ENCODE data around the gene BCAS3.
"Not testable (repeated sequence)": the region's sequence is repeated elsewhere in the genome, so short reads cannot be mapped to it uniquely, and the experiment has no call there.

The BCAS3 gene

GRCh38 chr17:60766778-60767190, 89.1 kb downstream of the BCAS3 start:
- Histone ChIP-seq H3K27ac (no peak overlapping the region), H3K4me3 (no peak overlapping the region)
- no peak for DNase-seq (ENCODE audit: low spot score)
- no peak for TF ChIP-seq CTCF (IDR thresholded peaks at IDR 0.05)

GRCh38 chr17:60767744-60768308, 90.2 kb downstream of the BCAS3 start:
- no peak for DNase-seq (ENCODE audit: low spot score)
- Histone ChIP-seq H3K27ac (no peak overlapping the region), H3K4me3 (no peak overlapping the region)
- TF ChIP-seq CTCF (IDR thresholded peaks at IDR 0.05), result no peak

GRCh38 chr17:60769327-60769726, 91.7 kb downstream of the BCAS3 start:
- DNase-seq (ENCODE audit: low spot score), result no peak
- no peak for TF ChIP-seq CTCF (IDR thresholded peaks at IDR 0.05)
- no peak overlapping the region for H3K4me3 ChIP-seq
- H3K27ac ChIP-seq, result no peak overlapping the region

GRCh38 chr17:60770946-60771422, 93.3 kb downstream of the BCAS3 start:
- H3K27ac ChIP-seq, result no peak overlapping the region
- no peak overlapping the region for H3K4me3 ChIP-seq
- no peak for DNase-seq (ENCODE audit: low spot score)
- no peak for TF ChIP-seq CTCF (IDR thresholded peaks at IDR 0.05)

GRCh38 chr17:60771621-60772020, 94.0 kb downstream of the BCAS3 start:
- H3K27ac ChIP-seq; H3K4me3 ChIP-seq; DNase-seq (ENCODE audit: low spot score): not testable (repeated sequence)

GRCh38 chr17:60773552-60773951, 95.9 kb downstream of the BCAS3 start:
- Histone ChIP-seq H3K4me3 (no peak overlapping the region), H3K27ac (no peak overlapping the region)
- TF ChIP-seq CTCF (IDR thresholded peaks at IDR 0.05), result no peak
- no peak for DNase-seq (ENCODE audit: low spot score)

GRCh38 chr17:60781880-60782412, 104.3 kb downstream of the BCAS3 start:
- Histone ChIP-seq H3K4me3 (no peak overlapping the region), H3K27ac (no peak overlapping the region)
- no peak for DNase-seq (ENCODE audit: low spot score)
- no peak for TF ChIP-seq CTCF (IDR thresholded peaks at IDR 0.05)
